Activated CD4-positive, alpha-beta memory T cell treated with anti-CD3 and anti-CD28 coated beads for 36 hours (primary cell): ENCODE results near the gene GALNT9. TPM values are rescaled to one million over a fixed set of nuclear protein-coding genes. Genes with fewer than 3 reads are reported as not detected.
"Not testable (repeated sequence)": the region's sequence is repeated elsewhere in the genome, so short reads cannot be mapped to it uniquely, and the experiment has no call there.

Experiments
- CTCF ChIA-PET: fragments of 350-600 bp; sonication (Branson Sonifier 250); formaldehyde crosslinking; loops from one replicate; lab custom pipeline; 2021; ENCODE audit warnings: antibody characterized with exemption, inconsistent platforms; lab: Charles Lee
- POLR2A ChIA-PET: fragments of 350-600 bp; sonication (Branson Sonifier 250); formaldehyde crosslinking; loops from one replicate; lab custom pipeline; 2021; ENCODE audit warnings: antibody characterized with exemption; lab: Charles Lee
- DNase-seq: peaks from one replicate; pipeline ENCODE4 v3.0.0-alpha.2; 2020
- H3K27ac Mint-ChIP-seq: one replicate; pipeline ENCODE4 v1.8.0; 2021; ENCODE audit warnings: mixed read lengths
- H3K27me3 Mint-ChIP-seq: one replicate; pipeline ENCODE4 v1.8.0; 2021; ENCODE audit warnings: mixed read lengths
- H3K36me3 Mint-ChIP-seq: one replicate; pipeline ENCODE4 v1.8.0; 2021; ENCODE audit warnings: mixed read lengths
- H3K4me1 Mint-ChIP-seq: one replicate; pipeline ENCODE4 v1.8.0; 2021; ENCODE audit warnings: low read depth, mixed read lengths
- H3K4me3 Mint-ChIP-seq: one replicate; pipeline ENCODE4 v1.8.0; 2021; ENCODE audit warnings: mild to moderate bottlenecking, mixed read lengths
- H3K9me3 Mint-ChIP-seq: one replicate; pipeline ENCODE4 v1.8.0; 2021; ENCODE audit warnings: mixed read lengths
- intact Hi-C: fragments of 100-400 bp; cut with micrococcal nuclease; formaldehyde crosslinking; loops from one replicate; pipeline ENCODE4 v1.15.1; 2023
- total RNA-seq, 2 experiments: library from RNA; stranded (reverse); gene quantifications; one replicate each; pipeline ENCODE4 v1.2.3, GENCODE V29; 2021

The GALNT9 gene
- total RNA-seq, 2 experiments from 2014 or later: 0.12 to 0.29 TPM

- ChIA-PET CTCF (no interaction called here), POLR2A (no interaction called here)
- intact Hi-C loops: no loop called here
These were observed 68.7 kb downstream of the GALNT9 start for GRCh38 chr12:132260721-132261120.

GRCh38 chr12:132259872-132260695, 69.3 kb downstream of the GALNT9 start:
- Mint-ChIP-seq H3K4me1 (no peaks in the 10 kb centered on the region), H3K9me3 (no peaks in the 10 kb centered on the region), H3K36me3 (no peaks in the 10 kb centered on the region), H3K27me3 (peaks cover 9% of the 10 kb centered on the region), H3K27ac (no peak overlapping the region), H3K4me3 (no peak overlapping the region)
- intact Hi-C loops: no loop called here
- ChIA-PET CTCF (no interaction called here), POLR2A (no interaction called here)
- no peak for DNase-seq

More at GRCh38 chr12:132260721-132261120, 68.7 kb downstream of the GALNT9 start:
- Mint-ChIP-seq H3K4me1 (no peaks in the 10 kb centered on the region), H3K4me3 (no peak overlapping the region), H3K36me3 (no peaks in the 10 kb centered on the region), H3K9me3 (no peaks in the 10 kb centered on the region), H3K27ac (no peak overlapping the region), H3K27me3 (peaks cover 9% of the 10 kb centered on the region)
- DNase-seq: no peak

- intact Hi-C loops: no loop called here
- Mint-ChIP-seq H3K4me3 (no peak overlapping the region), H3K27me3 (peaks cover 9% of the 10 kb centered on the region), H3K36me3 (no peaks in the 10 kb centered on the region), H3K9me3 (no peaks in the 10 kb centered on the region), H3K4me1 (no peaks in the 10 kb centered on the region), H3K27ac (no peak overlapping the region)
- CTCF ChIA-PET: no interaction called here
- POLR2A ChIA-PET: no interaction called here
- DNase-seq: no peak
These were observed 70.0 kb downstream of the GALNT9 start for GRCh38 chr12:132259364-132259871.

- CTCF ChIA-PET: no interaction called here
These were observed 70.8 kb downstream of the GALNT9 start for GRCh38 chr12:132258543-132258942.

GRCh38 chr12:132257955-132258490, 71.4 kb downstream of the GALNT9 start:
- Mint-ChIP-seq H3K4me3 (no peak overlapping the region), H3K36me3 (no peaks in the 10 kb centered on the region), H3K9me3 (no peaks in the 10 kb centered on the region), H3K27ac (no peak overlapping the region), H3K4me1 (no peaks in the 10 kb centered on the region), H3K27me3 (peaks cover 9% of the 10 kb centered on the region)
- CTCF ChIA-PET: no interaction called here
- POLR2A ChIA-PET: no interaction called here
- intact Hi-C loops: no loop called here
- DNase-seq: no peak

More at GRCh38 chr12:132258543-132258942, 70.8 kb downstream of the GALNT9 start:
- Mint-ChIP-seq H3K9me3 (no peaks in the 10 kb centered on the region), H3K4me1 (no peaks in the 10 kb centered on the region), H3K27me3 (peaks cover 9% of the 10 kb centered on the region), H3K4me3 (no peak overlapping the region), H3K27ac (no peak overlapping the region), H3K36me3 (no peaks in the 10 kb centered on the region)
- DNase-seq: no peak
- POLR2A ChIA-PET: no interaction called here
- intact Hi-C loops: no loop called here

GRCh38 chr12:132257206-132257954, 72.0 kb downstream of the GALNT9 start:
- Mint-ChIP-seq H3K27ac (no peak overlapping the region), H3K4me1 (no peaks in the 10 kb centered on the region), H3K36me3 (no peaks in the 10 kb centered on the region), H3K9me3 (no peaks in the 10 kb centered on the region), H3K4me3 (no peak overlapping the region), H3K27me3 (peaks cover 9% of the 10 kb centered on the region)
- CTCF ChIA-PET: no interaction called here
- intact Hi-C loops: no loop called here
- POLR2A ChIA-PET: no interaction called here
- no peak for DNase-seq

GRCh38 chr12:132256646-132257045, 72.7 kb downstream of the GALNT9 start:
- intact Hi-C loops: no loop called here
- H3K27me3 Mint-ChIP-seq: peaks cover 9% of the 10 kb centered on the region
- POLR2A ChIA-PET: no interaction called here
- DNase-seq: no peak
- no peaks in the 10 kb centered on the region for H3K36me3 Mint-ChIP-seq
- H3K9me3 Mint-ChIP-seq: no peaks in the 10 kb centered on the region
- CTCF ChIA-PET: no interaction called here
- H3K4me1 Mint-ChIP-seq: no peaks in the 10 kb centered on the region
- no peak overlapping the region for H3K27ac Mint-ChIP-seq
- H3K4me3 Mint-ChIP-seq: no peak overlapping the region

GRCh38 chr12:132255642-132256041, 73.7 kb downstream of the GALNT9 start:
- Mint-ChIP-seq H3K27me3 (peaks cover 6% of the 10 kb centered on the region), H3K4me3 (no peak overlapping the region), H3K9me3 (no peaks in the 10 kb centered on the region), H3K36me3 (no peaks in the 10 kb centered on the region), H3K27ac (no peak overlapping the region), H3K4me1 (no peaks in the 10 kb centered on the region)
- ChIA-PET CTCF (no interaction called here), POLR2A (no interaction called here)
- no peak for DNase-seq
- intact Hi-C loops: no loop called here

GRCh38 chr12:132253698-132254480, 75.5 kb downstream of the GALNT9 start:
- Mint-ChIP-seq H3K27me3 (peaks cover 4% of the 10 kb centered on the region), H3K36me3 (no peaks in the 10 kb centered on the region), H3K27ac (no peak overlapping the region), H3K4me1 (no peaks in the 10 kb centered on the region), H3K4me3 (no peak overlapping the region), H3K9me3 (no peaks in the 10 kb centered on the region)
- DNase-seq: no peak
- CTCF ChIA-PET: no interaction called here
- intact Hi-C loops: no loop called here
- POLR2A ChIA-PET: no interaction called here

GRCh38 chr12:132252981-132253380, 76.4 kb downstream of the GALNT9 start:
- intact Hi-C loops, H3K27me3 Mint-ChIP-seq, DNase-seq, H3K4me1 Mint-ChIP-seq, CTCF ChIA-PET, POLR2A ChIA-PET, H3K9me3 Mint-ChIP-seq, H3K4me3 Mint-ChIP-seq, H3K36me3 Mint-ChIP-seq, H3K27ac Mint-ChIP-seq: not testable (repeated sequence)

GRCh38 chr12:132251741-132252490, 77.5 kb downstream of the GALNT9 start:
- H3K36me3 Mint-ChIP-seq: no peaks in the 10 kb centered on the region
- no peak for DNase-seq
- ChIA-PET POLR2A (no interaction called here), CTCF (interaction anchor here (1.1 kb wide), 1 partner anchor 162 kb away, joined by 3 read pairs; no protein-coding TSS in a partner anchor)
- H3K4me3 Mint-ChIP-seq: no peak overlapping the region
- intact Hi-C loops: no loop called here
- no peak overlapping the region for H3K27ac Mint-ChIP-seq
- H3K9me3 Mint-ChIP-seq: no peaks in the 10 kb centered on the region
- no peaks in the 10 kb centered on the region for H3K4me1 Mint-ChIP-seq
- peaks cover 1% of the 10 kb centered on the region for H3K27me3 Mint-ChIP-seq
